Thyroid gland (tissue), 4 donors: ENCODE data around the gene SASH1. TPM values are rescaled to one million over a fixed set of nuclear protein-coding genes. Genes with fewer than 3 reads are reported as not detected.

Experiments used
- DNase-seq, 2 donors: peaks; one replicate each; pipeline ENCODE4 v3.0.0-alpha.2; 2019
- H3K27ac ChIP-seq, 3 donors: fragments of 200-600 bp; sonication (generic); 1 replicate in 2 of 3; 2 replicates in 1 of 3; pipeline ENCODE4 v1.5.1; 2016 to 2019; ENCODE audit warnings: mild to moderate bottlenecking in 1 of 3, moderate library complexity in 1 of 3
- H3K27me3 ChIP-seq: fragments of 200-600 bp; sonication (generic); one replicate; pipeline ENCODE4 v1.5.1; 2019
- H3K36me3 ChIP-seq, 2 donors: fragments of 200-600 bp; sonication (generic); one replicate each; pipeline ENCODE4 v1.5.1; 2016 to 2019
- H3K4me1 ChIP-seq, 2 donors: fragments of 200-600 bp; sonication (generic); one replicate each; pipeline ENCODE4 v1.5.1; 2017 to 2019
- H3K4me3 ChIP-seq, 3 donors: fragments of 200-600 bp; sonication (generic); replicated peaks in 1 of 3; 1 replicate in 2 of 3; 2 replicates in 1 of 3; pipeline ENCODE4 v1.5.1; 2016; ENCODE audit warnings: mild to moderate bottlenecking in 1 of 3
- H3K9me3 ChIP-seq: fragments of 200-600 bp; sonication (generic); one replicate; pipeline ENCODE4 v1.5.1; 2017
- POLR2A ChIP-seq, 2 donors: fragments of 450-650 bp; IDR thresholded peaks; one replicate each; pipeline ENCODE4 v1.6.1; 2017; ENCODE audit warnings: antibody characterized with exemption in 2 of 2, mild to moderate bottlenecking in 2 of 2, moderate library complexity in 1 of 2
- WGBS, 2 donors: methylation state at CpG; one replicate each; pipeline ENCODE4 v1.1.5; 2017; 5-methylcytosine and 5-hydroxymethylcytosine counted together
- intact Hi-C: fragments of 100-400 bp; cut with DNase I; formaldehyde crosslinking; loops from one replicate; pipeline ENCODE4 v1.15.1; 2023
- small RNA-seq: library from RNA; depleted of rRNA; stranded (forward); fragments of <200 nt; gene quantifications from one replicate; pipeline ENCODE3, GENCODE V24; 2016
- total RNA-seq, 4 donors: library from RNA; depleted of rRNA; stranded (reverse); fragments of >200 nt; gene quantifications; one replicate each; pipeline ENCODE4 v1.2.3, GENCODE V29; 2016
- TF ChIP-seq, protein P1 (sequence below), 6 experiments: fragments of 200-600 bp in 3 of 6; fragments of 450-650 bp in 3 of 6; sonication (generic) in 3 of 6; IDR thresholded peaks; one replicate each; pipeline ENCODE4 v1.5.1; 2016 to 2019; ENCODE audit warnings: antibody characterized with exemption in 6 of 6, mild to moderate bottlenecking in 2 of 6, inconsistent platforms in 1 of 6, moderate library complexity in 1 of 6

The SASH1 gene
- total RNA-seq, 4 donors from 2014 or later, result 154 to 235 (median 190) TPM

DNA sequence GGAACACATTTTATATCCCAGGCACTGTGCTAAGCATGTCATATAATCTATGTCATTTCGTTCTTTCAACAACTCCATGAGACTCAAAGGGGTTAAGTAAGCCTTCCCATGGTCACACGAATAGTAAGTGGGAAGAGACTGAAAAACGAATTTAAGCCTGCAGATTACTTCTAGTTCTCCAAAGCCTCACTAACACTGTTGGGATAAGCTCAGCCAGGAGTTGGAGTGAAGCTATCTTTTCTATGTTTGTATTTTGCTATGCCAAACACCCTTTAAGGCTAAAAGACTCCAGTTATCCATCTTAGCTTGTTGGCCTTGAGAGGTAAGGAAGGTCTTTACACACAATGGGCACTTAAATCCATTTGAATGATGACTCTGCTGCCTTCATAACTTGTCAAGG is 256.1 kb downstream of the SASH1 start:
- Histone ChIP-seq H3K4me3 (no peak overlapping the region), H3K36me3 (no peaks in the 10 kb centered on the region), H3K27ac (no peak overlapping the region), H3K27me3 (no peaks in the 10 kb centered on the region), H3K4me1 (peaks cover 0 to 6% of the 10 kb centered on the region in 2 donors), H3K9me3 (no peaks in the 10 kb centered on the region)
- 37 to 58% methylated on average over 3 of the region's 3 CpGs for WGBS, 2 donors
- intact Hi-C loops, result no loop called here
- no peak for DNase-seq
- TF ChIP-seq, protein P1, sequence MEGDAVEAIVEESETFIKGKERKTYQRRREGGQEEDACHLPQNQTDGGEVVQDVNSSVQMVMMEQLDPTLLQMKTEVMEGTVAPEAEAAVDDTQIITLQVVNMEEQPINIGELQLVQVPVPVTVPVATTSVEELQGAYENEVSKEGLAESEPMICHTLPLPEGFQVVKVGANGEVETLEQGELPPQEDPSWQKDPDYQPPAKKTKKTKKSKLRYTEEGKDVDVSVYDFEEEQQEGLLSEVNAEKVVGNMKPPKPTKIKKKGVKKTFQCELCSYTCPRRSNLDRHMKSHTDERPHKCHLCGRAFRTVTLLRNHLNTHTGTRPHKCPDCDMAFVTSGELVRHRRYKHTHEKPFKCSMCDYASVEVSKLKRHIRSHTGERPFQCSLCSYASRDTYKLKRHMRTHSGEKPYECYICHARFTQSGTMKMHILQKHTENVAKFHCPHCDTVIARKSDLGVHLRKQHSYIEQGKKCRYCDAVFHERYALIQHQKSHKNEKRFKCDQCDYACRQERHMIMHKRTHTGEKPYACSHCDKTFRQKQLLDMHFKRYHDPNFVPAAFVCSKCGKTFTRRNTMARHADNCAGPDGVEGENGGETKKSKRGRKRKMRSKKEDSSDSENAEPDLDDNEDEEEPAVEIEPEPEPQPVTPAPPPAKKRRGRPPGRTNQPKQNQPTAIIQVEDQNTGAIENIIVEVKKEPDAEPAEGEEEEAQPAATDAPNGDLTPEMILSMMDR (IDR thresholded peaks at IDR 0.05), result no peak

- TF ChIP-seq, protein P1 (IDR thresholded peaks at IDR 0.05), result no peak
- no peak for TF ChIP-seq POLR2A (IDR thresholded peaks at IDR 0.05)
- DNase-seq, result no peak
- WGBS, 2 donors, result 77% methylated on average over 7 of the region's 7 CpGs
- intact Hi-C loops, result no loop called here
- H3K4me1 ChIP-seq, result peaks cover 0 to 6% of the 10 kb centered on the region in 2 donors
- no peak overlapping the region for H3K27ac ChIP-seq
- H3K4me3 ChIP-seq, result no peak overlapping the region
- H3K9me3 ChIP-seq, result no peaks in the 10 kb centered on the region
- no peaks in the 10 kb centered on the region for H3K27me3 ChIP-seq
- no peaks in the 10 kb centered on the region for H3K36me3 ChIP-seq
These were observed 257.4 kb downstream of the SASH1 start for GRCh38 chr6:148599967-148600426.

Small RNA genes within 50 kb of the gene (small RNA-seq; reads per million reads assigned to genes)
- gene SNRPEP6, result not detected
